NCI-H226 (cell line): ENCODE results near the gene TYRO3.
A peak's percentile ranks its signal among the peaks of the same experiment; 100 is the strongest.

Experiments used
- DNase-seq: peaks from one replicate; pipeline ENCODE4 v3.0.0-alpha.2; 2015

Gene TYRO3

GRCh38 chr15:41558400-41559238 is at the start of gene TYRO3:
Gene TYRO3 (plus strand): TSS chr15:41559212. CDS start chr15:41559258, 46 bp downstream.
- DNase-seq, result peak; percentile 8

GRCh38 chr15:41510728-41511127 is 48.3 kb upstream of the TYRO3 start:
- DNase-seq, result no peak

GRCh38 chr15:41511331-41511898 is 47.6 kb upstream of the TYRO3 start:
- DNase-seq, result no peak

GRCh38 chr15:41511899-41512369 is 47.1 kb upstream of the TYRO3 start:
- DNase-seq, result no peak

- DNase-seq, result no peak
Measured at GRCh38 chr15:41512512-41512939, 46.5 kb upstream of the TYRO3 start.

GRCh38 chr15:41512940-41513505 is 46.0 kb upstream of the TYRO3 start:
- DNase-seq, result no peak

GRCh38 chr15:41513506-41514227 is 45.3 kb upstream of the TYRO3 start, which contains the start of gene LTK:
Gene LTK (minus strand): TSS chr15:41513827. CDS start chr15:41513709, 118 bp downstream.
- DNase-seq, result no peak

GRCh38 chr15:41517895-41518449 is 41.0 kb upstream of the TYRO3 start:
- DNase-seq, result no peak

- no peak for DNase-seq
Measured at GRCh38 chr15:41520636-41521035, 38.4 kb upstream of the TYRO3 start.

- DNase-seq, result no peak
Measured at GRCh38 chr15:41521614-41522013, 37.4 kb upstream of the TYRO3 start.

GRCh38 chr15:41523097-41523496 is 35.9 kb upstream of the TYRO3 start:
- no peak for DNase-seq

GRCh38 chr15:41530363-41530956 is 28.6 kb upstream of the TYRO3 start:
- no peak for DNase-seq

- DNase-seq, result no peak
Measured at GRCh38 chr15:41535544-41535943, 23.5 kb upstream of the TYRO3 start.

- no peak for DNase-seq
Measured at GRCh38 chr15:41536866-41537265, 22.1 kb upstream of the TYRO3 start.

- no peak for DNase-seq
Measured at GRCh38 chr15:41543521-41543870, 15.5 kb upstream of the TYRO3 start.

- DNase-seq, result no peak
Measured at GRCh38 chr15:41544650-41545015, 14.4 kb upstream of the TYRO3 start.

GRCh38 chr15:41545218-41545617 is 13.8 kb upstream of the TYRO3 start:
- DNase-seq, result no peak

GRCh38 chr15:41546851-41547786 is 11.9 kb upstream of the TYRO3 start:
- DNase-seq, result no peak

- DNase-seq, result no peak
Measured at GRCh38 chr15:41550066-41550775, 8.8 kb upstream of the TYRO3 start.

GRCh38 chr15:41553731-41554130 is 5.3 kb upstream of the TYRO3 start:
- DNase-seq, result no peak

GRCh38 chr15:41554343-41554742 is 4.7 kb upstream of the TYRO3 start:
- no peak for DNase-seq
